Naive B cell (primary cell): Measurements from ENCODE around the gene VWA5A. TPM values are rescaled to one million over a fixed set of nuclear protein-coding genes. Genes with fewer than 3 reads are reported as not detected.

Source experiments
- ATAC-seq, 2 donors: fragments of 150-1000 bp; cut with Tn5 transposase; 2 replicates each; pipeline ENCODE4 v1.10.0; 2021; ENCODE audit warnings: low read depth in 2 of 2, mild to moderate bottlenecking in 2 of 2, moderate library complexity in 2 of 2
- DNase-seq: peaks from one replicate; pipeline ENCODE4 v3.0.0; 2022
- H3K27ac Mint-ChIP-seq, 6 donors: one replicate each; pipeline ENCODE4 v1.8.0; 2020 to 2022; ENCODE audit warnings: mild to moderate bottlenecking in 6 of 6, mixed read lengths in 6 of 6, moderate library complexity in 5 of 6, inconsistent platforms in 2 of 6
- H3K27me3 Mint-ChIP-seq, 3 donors: one replicate each; pipeline ENCODE4 v1.8.0; 2021 to 2022; ENCODE audit warnings: mixed read lengths in 3 of 3, mild to moderate bottlenecking in 1 of 3
- H3K36me3 Mint-ChIP-seq, 2 donors: one replicate each; pipeline ENCODE4 v1.8.0; 2020 to 2022; ENCODE audit warnings: mixed read lengths in 2 of 2, inconsistent platforms in 1 of 2, mild to moderate bottlenecking in 1 of 2
- H3K4me1 Mint-ChIP-seq, 3 donors: one replicate each; pipeline ENCODE4 v1.8.0; 2020 to 2022; ENCODE audit warnings: mixed read lengths in 3 of 3, inconsistent platforms in 1 of 3, mild to moderate bottlenecking in 1 of 3, moderate library complexity in 1 of 3
- H3K4me3 Mint-ChIP-seq, 8 donors: one replicate each; pipeline ENCODE4 v1.8.0; 2020 to 2022; ENCODE audit warnings: mild to moderate bottlenecking in 8 of 8, mixed read lengths in 8 of 8, moderate library complexity in 8 of 8, inconsistent platforms in 2 of 8
- H3K9me3 Mint-ChIP-seq, 7 donors: one replicate each; pipeline ENCODE4 v1.8.0; 2020 to 2022; ENCODE audit warnings: mixed read lengths in 7 of 7, mild to moderate bottlenecking in 5 of 7, inconsistent platforms in 2 of 7, moderate library complexity in 1 of 7
- polyA plus RNA-seq, 6 donors: library from polyadenylated mRNA; unstranded; fragments of 300-500 nt; fragmentation: Illumina TruSeq; gene quantifications; one replicate each; pipeline ENCODE4 v1.2.3, GENCODE V29; 2021; ENCODE audit warnings: low read depth in 6 of 6

Gene VWA5A
- polyA plus RNA-seq, 6 donors from 2014 or later, result 4.5 to 15.8 (median 11.6) TPM; not detected in 1

DNA sequence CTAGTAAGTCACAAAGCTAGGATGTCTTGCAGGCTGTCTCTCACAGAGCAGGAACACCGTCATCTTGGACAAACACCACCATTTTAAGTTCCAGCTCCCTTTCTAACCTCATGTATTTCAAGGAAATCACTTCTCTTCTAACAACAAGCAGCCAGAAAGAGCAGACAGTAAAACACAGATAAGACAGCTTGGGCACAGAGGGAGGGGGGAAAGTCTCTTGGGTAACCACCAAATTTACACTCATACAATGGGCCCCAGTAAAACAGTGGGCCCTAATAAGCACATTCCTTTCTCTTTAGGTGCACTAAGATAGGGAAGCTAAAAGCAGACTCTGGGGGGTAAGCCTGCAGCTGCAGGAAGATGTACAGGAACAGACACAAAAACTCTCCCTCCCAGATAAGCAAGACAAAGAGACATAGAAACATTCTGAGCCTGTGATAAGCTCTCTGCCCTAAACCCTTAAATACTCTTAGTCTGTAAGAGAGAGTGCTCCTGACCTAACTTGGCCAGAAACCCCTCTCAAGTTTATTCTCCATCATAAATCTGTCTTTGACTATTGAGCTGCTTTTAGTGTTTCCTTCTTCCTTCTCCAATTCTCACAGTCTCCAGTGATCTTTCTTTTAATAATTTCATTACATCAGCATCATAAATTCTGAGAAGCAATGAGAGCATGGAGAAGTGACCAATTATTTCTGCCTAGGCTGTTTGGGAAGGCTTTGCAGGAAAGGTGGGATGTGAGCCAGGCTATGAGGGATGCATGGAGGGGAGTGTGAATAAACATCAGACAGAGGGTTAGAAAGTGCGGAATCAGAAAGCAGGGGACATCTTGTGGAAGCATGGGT, 75.3 kb downstream of the VWA5A start:
- peaks cover 19 to 36% (median 25%) of the 10 kb centered on the region in 3 donors for H3K27me3 Mint-ChIP-seq
- H3K9me3 Mint-ChIP-seq, result peaks cover 0 to under 1% (median 0%) of the 10 kb centered on the region in 7 donors
- H3K36me3 Mint-ChIP-seq, result no peaks in the 10 kb centered on the region
- H3K4me3 Mint-ChIP-seq, result no peak overlapping the region
- no peak for DNase-seq
- ATAC-seq, result no peak
- no peak overlapping the region for H3K27ac Mint-ChIP-seq
- peaks cover 0 to 8% (median 0%) of the 10 kb centered on the region in 3 donors for H3K4me1 Mint-ChIP-seq

DNA sequence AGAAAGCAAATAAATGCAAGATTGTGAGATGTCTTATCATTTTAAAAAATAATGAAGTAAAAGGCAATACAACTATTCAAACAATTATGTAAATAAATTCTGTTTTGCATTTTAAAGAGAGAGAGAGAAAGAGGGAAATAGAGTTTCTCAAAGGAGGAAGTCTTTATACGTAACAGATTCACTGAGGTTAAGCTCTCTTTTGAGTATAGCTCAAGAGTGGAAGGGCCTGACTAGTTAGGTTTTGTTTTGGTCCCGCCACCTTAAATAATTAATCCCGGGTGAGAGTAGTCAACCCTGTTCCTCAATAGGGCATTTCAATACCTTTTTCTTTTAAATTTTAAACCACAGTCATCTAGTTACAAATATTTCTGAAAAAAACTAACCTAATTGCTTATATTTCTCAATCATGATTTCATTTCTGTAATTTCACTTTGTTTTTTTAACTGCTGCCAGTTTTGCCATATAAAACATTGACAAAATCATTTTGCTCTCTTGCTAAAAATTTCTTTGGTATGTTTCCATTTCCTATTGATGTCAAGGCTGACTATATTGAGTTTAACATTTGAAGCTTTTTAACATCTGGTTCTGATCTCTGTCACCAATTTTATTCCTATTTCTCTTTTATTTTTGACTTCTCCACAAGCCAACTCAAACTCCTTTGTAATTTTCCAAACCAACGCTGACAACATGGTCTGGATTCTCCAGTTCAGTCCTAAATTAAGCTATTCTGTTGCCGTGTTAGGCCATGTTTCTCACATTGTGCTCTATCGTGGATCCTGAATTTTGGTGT, 78.2 kb downstream of the VWA5A start:
- ATAC-seq, result peak; percentile 75 to 79

DNA sequence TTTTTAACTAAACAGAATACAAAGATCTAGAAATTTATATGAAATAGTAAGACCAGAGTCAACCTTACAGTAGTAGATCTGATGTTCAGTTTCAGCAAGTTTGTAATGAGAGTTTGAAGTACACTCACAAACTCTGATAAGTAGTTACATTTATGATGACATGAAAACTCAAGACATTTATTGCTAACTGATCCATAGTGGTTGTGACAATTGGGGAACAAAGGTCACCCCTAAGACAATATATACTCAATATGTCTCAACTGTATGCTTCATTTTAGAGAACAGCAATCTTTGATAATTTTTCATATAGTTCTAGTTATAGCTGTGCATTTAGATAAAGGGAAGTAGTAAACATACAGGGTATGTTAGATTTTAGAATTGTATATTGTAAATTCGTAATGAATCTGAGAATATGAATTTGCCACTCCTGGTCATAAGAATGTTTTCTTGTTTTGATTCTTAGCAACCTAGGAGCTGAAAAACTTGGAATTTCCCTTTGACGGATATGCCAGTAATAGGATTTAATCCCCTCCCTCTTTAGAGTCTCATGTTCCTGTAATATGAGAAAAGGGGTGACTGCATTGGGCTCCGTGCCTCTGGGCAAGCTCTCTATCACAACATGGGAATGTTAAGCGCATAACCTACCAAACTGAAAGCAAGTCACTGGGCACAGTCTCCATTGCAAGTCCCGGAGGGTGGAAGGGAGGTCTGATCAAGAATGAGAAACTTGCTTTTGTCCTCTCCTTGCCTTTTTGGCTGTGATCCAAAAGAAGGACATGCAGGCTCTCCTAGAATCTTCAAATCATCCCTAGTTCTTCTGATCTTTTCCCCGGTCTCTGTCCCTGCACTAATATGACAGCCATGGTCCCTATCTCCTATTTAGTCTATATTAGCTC, 79.3 kb downstream of the VWA5A start:
- no peaks in the 10 kb centered on the region for H3K9me3 Mint-ChIP-seq
- ATAC-seq (no peak), DNase-seq (no peak)
- H3K27me3 Mint-ChIP-seq, result peaks cover 5 to 25% (median 6%) of the 10 kb centered on the region in 3 donors
- H3K27ac Mint-ChIP-seq, result peak overlapping the region in 1 of 6 donors; percentile 22
- H3K4me1 Mint-ChIP-seq, result peaks cover 0 to 8% (median 0%) of the 10 kb centered on the region in 3 donors
- no peaks in the 10 kb centered on the region for H3K36me3 Mint-ChIP-seq
- no peak overlapping the region for H3K4me3 Mint-ChIP-seq

More for the DNA sequence above, 78.2 kb downstream of the VWA5A start:
- Mint-ChIP-seq H3K36me3 (no peaks in the 10 kb centered on the region), H3K27me3 (peaks cover 6 to 25% (median 9%) of the 10 kb centered on the region in 3 donors), H3K27ac (no peak overlapping the region), H3K9me3 (no peaks in the 10 kb centered on the region), H3K4me3 (no peak overlapping the region), H3K4me1 (peaks cover 0 to 8% (median 0%) of the 10 kb centered on the region in 3 donors)
- no peak for DNase-seq

DNA sequence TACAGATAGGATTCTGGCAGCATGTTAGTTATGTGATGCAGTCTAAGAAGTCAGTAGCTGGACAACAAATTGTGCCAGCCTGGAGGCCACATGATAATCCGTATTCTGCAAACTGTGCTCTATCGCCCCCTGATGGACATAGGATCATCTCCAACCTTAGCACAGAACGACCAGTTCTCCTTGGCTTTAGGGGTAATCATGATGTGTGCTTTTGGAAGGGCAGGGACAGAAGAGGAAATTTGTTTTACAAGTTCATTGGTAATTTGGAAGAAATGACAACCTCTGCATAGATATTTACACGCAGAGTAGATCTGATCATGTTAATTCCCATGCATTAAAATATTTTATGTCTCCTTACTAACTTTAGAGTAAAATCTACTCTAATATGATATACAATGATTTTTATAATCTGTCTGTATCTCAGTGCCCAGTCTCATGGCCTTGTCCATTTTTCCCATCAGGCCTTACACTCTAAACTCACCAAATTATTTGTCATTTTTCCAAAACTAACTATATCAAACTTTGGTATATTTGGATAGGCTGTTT, 80.0 kb downstream of the VWA5A start:
- Mint-ChIP-seq H3K36me3 (no peaks in the 10 kb centered on the region), H3K9me3 (no peaks in the 10 kb centered on the region), H3K4me3 (no peak overlapping the region), H3K27me3 (peaks cover 3 to 31% (median 5%) of the 10 kb centered on the region in 3 donors), H3K4me1 (peaks cover 0 to 8% (median 0%) of the 10 kb centered on the region in 3 donors), H3K27ac (no peak overlapping the region)
- ATAC-seq (peak in 1 of 2 donors; percentile 45), DNase-seq (no peak)

Other genes starting within 250 kb of the VWA5A start
- not detected for gene TMEM225, start 229.8 kb upstream of the VWA5A start, polyA plus RNA-seq
- gene OR8D4, start 213.3 kb upstream of the VWA5A start, polyA plus RNA-seq, result not detected
- gene OR4D5, start 175.8 kb upstream of the VWA5A start, polyA plus RNA-seq, result not detected
- not detected for gene OR6T1, start 171.6 kb upstream of the VWA5A start, polyA plus RNA-seq
- not detected for gene OR10S1, start 137.7 kb upstream of the VWA5A start, polyA plus RNA-seq
- not detected for gene OR10G6, start 120.3 kb upstream of the VWA5A start, polyA plus RNA-seq
- gene OR10G4, start 102.5 kb upstream of the VWA5A start, polyA plus RNA-seq, result not detected
- not detected for gene OR10G9, start 92.4 kb upstream of the VWA5A start, polyA plus RNA-seq
- gene OR10G8, start 88.7 kb upstream of the VWA5A start, polyA plus RNA-seq, result not detected
- gene OR10G7, start 74.1 kb upstream of the VWA5A start, polyA plus RNA-seq, result not detected
- not detected for gene OR10D3, start 67.9 kb downstream of the VWA5A start, polyA plus RNA-seq
- gene OR8G1, start 125.6 kb downstream of the VWA5A start, polyA plus RNA-seq, result not detected
- gene OR8G5, start 140.9 kb downstream of the VWA5A start, polyA plus RNA-seq, result not detected
- not detected for gene OR8D1, start 198.5 kb downstream of the VWA5A start, polyA plus RNA-seq
- gene OR8D2, start 204.7 kb downstream of the VWA5A start, polyA plus RNA-seq, result not detected